Natural killer cell (primary cell): ENCODE data around the gene WNT6. TPM values are rescaled to one million over a fixed set of nuclear protein-coding genes. Genes with fewer than 3 reads are reported as not detected.

Experiments used
- ATAC-seq, 3 donors: fragments of 150-1000 bp in 2 of 3; fragments of 200-7000 bp in 1 of 3; cut with Tn5 transposase; 1 replicate in 1 of 3; 2 replicates in 2 of 3; pipeline ENCODE4 v1.10.0; 2021; ENCODE audit warnings: mild to moderate bottlenecking in 2 of 3, moderate library complexity in 2 of 3
- DNase-seq, 2 donors: peaks; one replicate each; pipeline versions ENCODE4 v3.0.0 to v3.0.0-alpha.2; 2013 to 2021; ENCODE audit warnings: mixed read lengths in 1 of 2
- H3K27ac ChIP-seq: one replicate; pipeline ENCODE4 v1.5.1; 2013; ENCODE audit warnings: mild to moderate bottlenecking, low read length
- H3K27me3 ChIP-seq: one replicate; pipeline ENCODE4 v1.6.1; 2013; ENCODE audit warnings: low read length; ENCODE audit not compliant: control insufficient read depth, insufficient read depth
- H3K36me3 ChIP-seq: one replicate; pipeline ENCODE4 v1.6.1; 2013; ENCODE audit warnings: low read length; ENCODE audit not compliant: control insufficient read depth, insufficient read depth
- H3K4me1 ChIP-seq: one replicate; pipeline ENCODE4 v1.6.1; 2013; ENCODE audit warnings: low read length; ENCODE audit not compliant: control insufficient read depth, insufficient read depth
- H3K4me3 ChIP-seq: one replicate; pipeline ENCODE4 v1.5.1; 2013; ENCODE audit warnings: low read length
- H3K9me3 ChIP-seq: one replicate; pipeline ENCODE4 v1.6.1; 2013; ENCODE audit warnings: low read length; ENCODE audit not compliant: control insufficient read depth, insufficient read depth
- H3K27ac Mint-ChIP-seq, 2 donors: one replicate each; pipeline ENCODE4 v1.8.0; 2022; ENCODE audit warnings: mild to moderate bottlenecking in 2 of 2, mixed read lengths in 2 of 2, moderate library complexity in 1 of 2
- H3K27me3 Mint-ChIP-seq, 2 donors: one replicate each; pipeline ENCODE4 v1.8.0; 2022; ENCODE audit warnings: low read depth in 2 of 2, mixed read lengths in 2 of 2
- H3K36me3 Mint-ChIP-seq: one replicate; pipeline ENCODE4 v1.8.0; 2022; ENCODE audit warnings: mixed read lengths
- H3K4me1 Mint-ChIP-seq, 2 donors: one replicate each; pipeline ENCODE4 v1.8.0; 2022; ENCODE audit warnings: mixed read lengths in 2 of 2
- H3K4me3 Mint-ChIP-seq: one replicate; pipeline ENCODE4 v1.8.0; 2022; ENCODE audit warnings: mild to moderate bottlenecking, moderate library complexity, mixed read lengths
- H3K9me3 Mint-ChIP-seq, 2 donors: one replicate each; pipeline ENCODE4 v1.8.0; 2022; ENCODE audit warnings: mixed read lengths in 2 of 2
- CTCF ChIP-seq: fragments of 200-600 bp; IDR thresholded peaks from one replicate; pipeline ENCODE4 v1.8.0; 2022; ENCODE audit warnings: antibody characterized with exemption
- WGBS: methylation state at CpG from one replicate; pipeline ENCODE4 v1.1.7; 2013; ENCODE audit warnings: missing lambda C conversion rate; ENCODE audit not compliant: insufficient coverage; 5-methylcytosine and 5-hydroxymethylcytosine counted together
- intact Hi-C: fragments of 100-400 bp; cut with micrococcal nuclease; formaldehyde crosslinking; loops from one replicate; pipeline ENCODE4 v1.14.2; 2022
- total RNA-seq, 4 donors: library from RNA; stranded (reverse); fragments of 120-200 nt in 1 of 4; gene quantifications; one replicate each; pipeline versions ENCODE4 v1.2.3 to v1.2.4, GENCODE V29; 2013 to 2022

Gene WNT6
- total RNA-seq, 3 donors from 2014 or later (not counting 1 experiment from before 2014, with no cell fraction given): not detected

- peak overlapping the region; percentile 89 to 95 for H3K27ac Mint-ChIP-seq
- H3K4me3 Mint-ChIP-seq: peak overlapping the region; percentile 81
- H3K9me3 Mint-ChIP-seq: no peaks in the 10 kb centered on the region
- Histone ChIP-seq H3K27ac (peak overlapping the region; percentile 87), H3K36me3 (no peaks in the 10 kb centered on the region), H3K9me3 (no peaks in the 10 kb centered on the region), H3K4me3 (peak overlapping the region; percentile 31), H3K27me3 (peaks cover 6% of the 10 kb centered on the region), H3K4me1 (peaks cover 60% of the 10 kb centered on the region)
- under 1% methylated on average over 72 of the region's 72 CpGs for WGBS
- ATAC-seq (peak; percentile 58 to 78 (median 67)), DNase-seq (peak; percentile 88 to 96)
- peaks cover 38 to 55% of the 10 kb centered on the region in 2 donors for H3K4me1 Mint-ChIP-seq
- H3K27me3 Mint-ChIP-seq: peaks cover 33 to 36% of the 10 kb centered on the region in 2 donors
- intact Hi-C loops: no loop called here
- no peaks in the 10 kb centered on the region for H3K36me3 Mint-ChIP-seq
- TF ChIP-seq CTCF: peak; percentile 53
Measured at GRCh38 chr2:218892693-218893348, 33.2 kb downstream of the WNT6 start.

GRCh38 chr2:218893349-218894150, 33.9 kb downstream of the WNT6 start:
- Histone ChIP-seq H3K27me3 (peaks cover 13% of the 10 kb centered on the region), H3K27ac (peak overlapping the region; percentile 85)

GRCh38 chr2:218894151-218894879, 34.7 kb downstream of the WNT6 start:
- intact Hi-C loops: no loop called here
- Histone ChIP-seq H3K9me3 (no peaks in the 10 kb centered on the region), H3K27ac (no peak overlapping the region), H3K27me3 (peaks cover 21% of the 10 kb centered on the region), H3K4me1 (peaks cover 68% of the 10 kb centered on the region), H3K4me3 (no peak overlapping the region), H3K36me3 (no peaks in the 10 kb centered on the region)
- Mint-ChIP-seq H3K36me3 (no peaks in the 10 kb centered on the region), H3K4me3 (peak overlapping the region; percentile 52), H3K27ac (peak overlapping the region; percentile 89 to 95), H3K9me3 (no peaks in the 10 kb centered on the region), H3K27me3 (peaks cover 42 to 46% of the 10 kb centered on the region in 2 donors), H3K4me1 (peaks cover 47 to 65% of the 10 kb centered on the region in 2 donors)
- DNase-seq (peak in 1 of 2 donors; percentile 29), ATAC-seq (no peak)
- 94% methylated on average over 12 of the region's 12 CpGs for WGBS
- no peak for TF ChIP-seq CTCF

More at GRCh38 chr2:218893349-218894150, 33.9 kb downstream of the WNT6 start:
- H3K27me3 Mint-ChIP-seq: peaks cover 38 to 42% of the 10 kb centered on the region in 2 donors
- DNase-seq: peak in 1 of 2 donors; percentile 42
- H3K4me1 ChIP-seq: peaks cover 68% of the 10 kb centered on the region
- H3K4me1 Mint-ChIP-seq: peaks cover 45 to 62% of the 10 kb centered on the region in 2 donors
- no peak for TF ChIP-seq CTCF
- H3K27ac Mint-ChIP-seq: peak overlapping the region; percentile 89 to 95
- H3K9me3 Mint-ChIP-seq: no peaks in the 10 kb centered on the region
- peak overlapping the region; percentile 31 for H3K4me3 ChIP-seq
- intact Hi-C loops: no loop called here
- 51% methylated on average over 8 of the region's 10 CpGs for WGBS
- H3K4me3 Mint-ChIP-seq: peak overlapping the region; percentile 81
- no peaks in the 10 kb centered on the region for H3K9me3 ChIP-seq
- H3K36me3 ChIP-seq: no peaks in the 10 kb centered on the region
- H3K36me3 Mint-ChIP-seq: no peaks in the 10 kb centered on the region
- ATAC-seq: no peak
